HG02678 (cell line): ENCODE results near the gene BAHD1.
A peak's percentile ranks its signal among the peaks of the same experiment; 100 is the strongest.

Experiments
- ATAC-seq: cut with Tn5 transposase; IDR thresholded peaks from one replicate; pipeline ENCODE4 v1.9.1; 2021; ENCODE audit warnings: mild to moderate bottlenecking, moderate library complexity; ENCODE audit not compliant: unreplicated experiment

The BAHD1 gene

GRCh38 chr15:40440743-40441564 lies at the start of gene BAHD1:
Gene BAHD1 (plus strand): TSS chr15:40440953. CDS start chr15:40458465, 17,512 bp downstream.
- ATAC-seq, result peak; percentile 86

GRCh38 chr15:40392986-40393948 lies 47.5 kb upstream of the BAHD1 start:
- ATAC-seq, result no peak

- no peak for ATAC-seq
These were observed 42.9 kb upstream of the BAHD1 start for GRCh38 chr15:40397688-40398412.

GRCh38 chr15:40398413-40398873 lies 42.3 kb upstream of the BAHD1 start:
- peak; percentile 79 for ATAC-seq

GRCh38 chr15:40399370-40399769 lies 41.4 kb upstream of the BAHD1 start:
- ATAC-seq, result no peak

- ATAC-seq, result peak; percentile 88
These were observed 35.0 kb upstream of the BAHD1 start, which contains the start of gene IVD for GRCh38 chr15:40405501-40406381. Gene IVD (plus strand): TSS chr15:40405795. CDS start chr15:40405828, 33 bp downstream.

- ATAC-seq, result peak; percentile 55
These were observed 33.3 kb upstream of the BAHD1 start for GRCh38 chr15:40407330-40407990.

- no peak for ATAC-seq
These were observed 31.4 kb upstream of the BAHD1 start for GRCh38 chr15:40409366-40409765.

- ATAC-seq, result no peak
These were observed 30.3 kb upstream of the BAHD1 start for GRCh38 chr15:40410476-40410875.

GRCh38 chr15:40412095-40412759 lies 28.5 kb upstream of the BAHD1 start:
- no peak for ATAC-seq

GRCh38 chr15:40413036-40413435 lies 27.7 kb upstream of the BAHD1 start:
- no peak for ATAC-seq

GRCh38 chr15:40414816-40415215 lies 25.9 kb upstream of the BAHD1 start:
- no peak for ATAC-seq

- ATAC-seq, result no peak
These were observed 25.5 kb upstream of the BAHD1 start for GRCh38 chr15:40415226-40415625.

- ATAC-seq, result no peak
These were observed 24.7 kb upstream of the BAHD1 start for GRCh38 chr15:40416056-40416455.

- ATAC-seq, result no peak
These were observed 22.6 kb upstream of the BAHD1 start for GRCh38 chr15:40418126-40418525.

- ATAC-seq, result no peak
These were observed 20.6 kb upstream of the BAHD1 start for GRCh38 chr15:40420071-40420713.

GRCh38 chr15:40420793-40421192 lies 20.0 kb upstream of the BAHD1 start:
- ATAC-seq, result no peak
